LNCaP clone FGC (cell line): ENCODE measurements around the gene DVL3.

Source experiments
- DNase-seq: peaks from one replicate; pipeline ENCODE4 v3.0.0-alpha.2; 2011; ENCODE audit warnings: low read depth
- H3K4me3 ChIP-seq: 2 replicates; pipeline ENCODE4 v1.5.1; 2011; ENCODE audit warnings: mild to moderate bottlenecking, low read depth, low read length, control low read depth
- CTCF ChIP-seq: IDR thresholded peaks from 2 replicates; pipeline ENCODE4 v1.5.1; 2012; ENCODE audit warnings: mild to moderate bottlenecking; ENCODE audit not compliant: control insufficient read depth, insufficient read depth; ENCODE audit errors: extremely low read depth

The DVL3 gene

GRCh38 chr3:184209146-184209923, 54.2 kb downstream of the DVL3 start:
- no peak for DNase-seq
- no peak for TF ChIP-seq CTCF
- H3K4me3 ChIP-seq, result no peak overlapping the region

GRCh38 chr3:184211297-184211696, 56.1 kb downstream of the DVL3 start:
- no peak for TF ChIP-seq CTCF
- H3K4me3 ChIP-seq, result no peak overlapping the region
- no peak for DNase-seq

- no peak overlapping the region for H3K4me3 ChIP-seq
- no peak for DNase-seq
- TF ChIP-seq CTCF, result no peak
Measured at GRCh38 chr3:184211718-184212117, 56.5 kb downstream of the DVL3 start.

- no peak overlapping the region for H3K4me3 ChIP-seq
- DNase-seq, result no peak
- TF ChIP-seq CTCF, result no peak
Measured at GRCh38 chr3:184218814-184219213, 63.6 kb downstream of the DVL3 start.

GRCh38 chr3:184222521-184222920, 67.3 kb downstream of the DVL3 start:
- no peak for TF ChIP-seq CTCF
- no peak for DNase-seq

More at GRCh38 chr3:184222521-184222920, 67.3 kb downstream of the DVL3 start:
- no peak overlapping the region for H3K4me3 ChIP-seq
